ENCODE measurements around the gene SYT15.

DNA sequence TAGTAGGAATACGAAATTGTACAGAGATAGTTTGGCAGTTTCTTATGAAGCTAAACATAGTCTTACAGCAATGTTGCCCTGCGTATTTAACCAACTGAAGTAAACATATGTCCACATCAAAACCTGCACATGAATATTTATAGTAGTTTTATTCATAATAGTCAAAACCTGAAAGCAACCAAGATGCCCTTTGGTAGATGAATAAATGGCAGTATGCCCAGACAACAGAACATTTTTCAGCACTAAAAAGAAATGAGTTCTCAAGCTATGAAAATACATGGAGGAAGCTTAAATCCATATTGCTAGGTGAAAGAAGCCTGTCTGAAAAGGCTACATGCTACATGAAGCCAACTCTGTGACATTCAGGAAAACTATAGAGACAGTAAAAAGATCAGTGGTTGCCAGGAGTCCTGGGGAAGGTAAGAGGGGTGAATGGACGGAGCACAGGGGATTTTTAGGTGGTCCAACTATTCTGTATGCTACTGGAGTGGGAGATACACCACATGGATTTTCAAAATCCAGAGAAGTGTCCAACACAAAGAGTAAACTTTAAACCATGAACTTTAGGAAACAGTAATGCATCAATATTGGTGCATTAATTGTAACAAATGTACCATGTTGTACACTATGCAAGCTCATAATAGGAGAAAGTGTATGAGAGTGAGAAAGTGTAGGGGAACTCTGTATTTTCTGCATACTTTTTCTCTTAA is 40.1 kb upstream of the SYT15 start:
- no peak for TF ChIP-seq REST (IDR thresholded peaks at IDR 0.05; ENCODE audit: insufficient read depth in 1 of 2, low read depth in 2 of 2, low read length in 2 of 2)
- no peak for TF ChIP-seq TAF1 (IDR thresholded peaks at IDR 0.05; ENCODE audit: borderline replicate concordance, insufficient read depth, low read length)
- no peak for TF ChIP-seq POLR2AphosphoS5 (IDR thresholded peaks at IDR 0.05; ENCODE audit: low read depth, low read length)

All from PFSK-1 (cell line).